Right atrium auricular region (tissue), 2 donors: ENCODE results near the gene CHGA. TPM values are rescaled to one million over a fixed set of nuclear protein-coding genes. Genes with fewer than 3 reads are reported as not detected.

ENCODE experiments used
- DNase-seq: peaks from one replicate; pipeline ENCODE4 v3.0.0-alpha.2; 2019; ENCODE audit warnings: low spot score
- H3K27ac ChIP-seq, 2 donors: fragments of 200-600 bp; sonication (generic); 1 replicate in 1 of 2; 2 replicates in 1 of 2; pipeline ENCODE4 v1.5.1; 2016 to 2019
- H3K27me3 ChIP-seq, 2 donors: fragments of 200-600 bp; sonication (generic); one replicate each; pipeline versions ENCODE4 v1.5.1 to v1.6.0; 2017 to 2019
- H3K36me3 ChIP-seq: fragments of 200-600 bp; sonication (generic); one replicate; pipeline ENCODE4 v1.5.1; 2016
- H3K4me1 ChIP-seq, 2 donors: fragments of 200-600 bp; sonication (generic); one replicate each; pipeline versions ENCODE4 v1.5.1 to v1.6.0; 2017 to 2019
- H3K4me3 ChIP-seq, 2 donors: fragments of 200-600 bp; sonication (generic); 1 replicate in 1 of 2; 2 replicates in 1 of 2; pipeline ENCODE4 v1.5.1; 2017 to 2019; ENCODE audit warnings: mild to moderate bottlenecking in 1 of 2, moderate library complexity in 1 of 2
- H3K9me3 ChIP-seq, 2 donors: fragments of 200-600 bp; sonication (generic); one replicate each; pipeline ENCODE4 v1.5.1; 2019
- CTCF ChIP-seq, 2 donors: fragments of 200-600 bp; sonication (generic); IDR thresholded peaks; one replicate each; pipeline ENCODE4 v1.5.1; 2019; ENCODE audit warnings: antibody characterized with exemption in 2 of 2
- total RNA-seq, 2 donors: library from RNA; depleted of rRNA; stranded (reverse); fragments of >200 nt; gene quantifications; one replicate each; pipeline ENCODE4 v1.1.0, GENCODE V29; 2016

Gene CHGA
- total RNA-seq, 2 donors from 2014 or later, result not detected

- Histone ChIP-seq H3K4me1 (peaks cover 0 to 32% of the 10 kb centered on the region in 2 donors), H3K27ac (peak overlapping the region; percentile 84 to 91), H3K36me3 (peaks cover 5% of the 10 kb centered on the region), H3K9me3 (peaks cover 0 to 6% of the 10 kb centered on the region in 2 donors), H3K4me3 (no peak overlapping the region), H3K27me3 (no peaks in the 10 kb centered on the region)
- peak; percentile 82 to 85 for TF ChIP-seq CTCF (IDR thresholded peaks at IDR 0.05)
- DNase-seq, result peak; percentile 89
Observed at GRCh38 chr14:92973261-92973797, 50.4 kb downstream of the CHGA start.

GRCh38 chr14:92973798-92974372 lies 50.9 kb downstream of the CHGA start:
- no peak for DNase-seq

GRCh38 chr14:92974541-92975345 lies 51.8 kb downstream of the CHGA start:
- Histone ChIP-seq H3K27ac (peak overlapping the region; percentile 84 to 91), H3K36me3 (peaks cover 5% of the 10 kb centered on the region), H3K4me3 (no peak overlapping the region), H3K27me3 (no peaks in the 10 kb centered on the region), H3K9me3 (peaks cover 0 to 13% of the 10 kb centered on the region in 2 donors), H3K4me1 (peaks cover 0 to 32% of the 10 kb centered on the region in 2 donors)
- no peak for TF ChIP-seq CTCF (IDR thresholded peaks at IDR 0.05)
- DNase-seq, result no peak

More at GRCh38 chr14:92973798-92974372, 50.9 kb downstream of the CHGA start:
- Histone ChIP-seq H3K36me3 (peaks cover 5% of the 10 kb centered on the region), H3K9me3 (peaks cover 0 to 12% of the 10 kb centered on the region in 2 donors), H3K27me3 (no peaks in the 10 kb centered on the region), H3K4me3 (no peak overlapping the region), H3K4me1 (peaks cover 0 to 32% of the 10 kb centered on the region in 2 donors), H3K27ac (peak overlapping the region; percentile 84 to 91)
- TF ChIP-seq CTCF (IDR thresholded peaks at IDR 0.05), result no peak

GRCh38 chr14:92976268-92976667 lies 53.3 kb downstream of the CHGA start:
- Histone ChIP-seq H3K4me3 (no peak overlapping the region), H3K27me3 (no peaks in the 10 kb centered on the region), H3K36me3 (peaks cover 5% of the 10 kb centered on the region), H3K9me3 (peaks cover 0 to 13% of the 10 kb centered on the region in 2 donors), H3K4me1 (peaks cover 0 to 25% of the 10 kb centered on the region in 2 donors), H3K27ac (no peak overlapping the region)
- no peak for DNase-seq
- TF ChIP-seq CTCF (IDR thresholded peaks at IDR 0.05), result no peak

- peaks cover 5% of the 10 kb centered on the region for H3K36me3 ChIP-seq
- peaks cover 0 to 13% of the 10 kb centered on the region in 2 donors for H3K9me3 ChIP-seq
- DNase-seq, result no peak
- no peak overlapping the region for H3K27ac ChIP-seq
- H3K27me3 ChIP-seq, result no peaks in the 10 kb centered on the region
- no peak for TF ChIP-seq CTCF (IDR thresholded peaks at IDR 0.05)
- H3K4me3 ChIP-seq, result no peak overlapping the region
- peaks cover 0 to 15% of the 10 kb centered on the region in 2 donors for H3K4me1 ChIP-seq
Observed at GRCh38 chr14:92978229-92979021, 55.5 kb downstream of the CHGA start.
